GM12878 (cell line): ENCODE data around the gene ZSCAN10. TPM values are rescaled to one million over a fixed set of nuclear protein-coding genes. Genes with fewer than 3 reads are reported as not detected.

ENCODE experiments used
- ATAC-seq: fragments of 200-7000 bp; cut with Tn5 transposase; 3 replicates; pipeline ENCODE4 v1.9.1; 2020; ENCODE audit warnings: mild to moderate bottlenecking, moderate library complexity
- BruUV-seq: library from RNA; stranded (reverse); fragments of 400-500 nt; replicated peaks from 2 replicates; lab custom pipeline; 2021; lab: Mats Ljungman, UMichigan
- CTCF ChIA-PET: fragments of 300-600 bp; sonication (Branson Sonifier 250); formaldehyde crosslinking; extraction: SDS; loops from one replicate; lab custom pipeline; 2021; ENCODE audit warnings: inconsistent platforms; lab: Yijun Ruan, JAX
- POLR2A ChIA-PET: fragments of 350-600 bp; formaldehyde crosslinking; extraction: SDS; loops from one replicate; lab custom pipeline; 2021; ENCODE audit warnings: inconsistent platforms; lab: Charles Lee
- RAD21 ChIA-PET: fragments of 300-600 bp; sonication (Branson Sonifier 250); formaldehyde crosslinking; loops from one replicate; lab custom pipeline; 2023; ENCODE audit warnings: antibody characterized with exemption; ENCODE audit not compliant: unreplicated experiment; lab: Charles Lee
- SMC1A ChIA-PET: fragments of 300-600 bp; sonication (Branson Sonifier 250); formaldehyde crosslinking; loops from one replicate; lab custom pipeline; 2023; ENCODE audit not compliant: unreplicated experiment, uncharacterized antibody; lab: Charles Lee
- DNase-seq: peaks from one replicate; pipeline ENCODE4 v3.0.0-alpha.2; 2011; ENCODE audit warnings: low read depth, low spot score
- FAIRE-seq: peaks from 3 replicates; lab custom pipeline; 2011; peaks lifted over from hg19 to GRCh38; lab: Jason Lieb, UNC
- H2AFZ ChIP-seq: 2 replicates; pipeline ENCODE4 v1.6.0; 2011; ENCODE audit warnings: low read depth, low read length, control low read depth; ENCODE audit not compliant: control insufficient read depth
- H3K27ac ChIP-seq: 2 replicates; pipeline ENCODE4 v1.5.1; 2011; ENCODE audit warnings: control low read depth; ENCODE audit not compliant: control insufficient read depth, insufficient read depth
- H3K27me3 ChIP-seq, 2 experiments: replicated peaks in 1 of 2; 2 replicates each; pipeline versions ENCODE4 v1.6.0 to v1.6.1; 2011; ENCODE audit warnings: low read length in 1 of 2; ENCODE audit not compliant: control insufficient read depth in 2 of 2, insufficient read depth in 2 of 2
- H3K36me3 ChIP-seq, 2 experiments: 2 replicates each; pipeline ENCODE4 v1.5.1; 2011; ENCODE audit warnings: low read length in 1 of 2; ENCODE audit not compliant: control insufficient read depth in 2 of 2, insufficient read depth in 2 of 2
- H3K4me1 ChIP-seq: 2 replicates; pipeline ENCODE4 v1.6.1; 2011; ENCODE audit warnings: mild to moderate bottlenecking, low read length, moderate library complexity, mixed read lengths; ENCODE audit not compliant: control insufficient read depth, insufficient read depth
- H3K4me2 ChIP-seq: 2 replicates; pipeline ENCODE4 v1.6.0; 2011; ENCODE audit warnings: control low read depth; ENCODE audit not compliant: control insufficient read depth, insufficient read depth
- H3K4me3 ChIP-seq: fragments of 200-600 bp; sonication (generic); 2 replicates; pipeline ENCODE4 v1.5.1; 2016
- H3K79me2 ChIP-seq: 2 replicates; pipeline ENCODE4 v1.6.0; 2011; ENCODE audit warnings: low read length; ENCODE audit not compliant: control insufficient read depth, insufficient read depth
- H3K9ac ChIP-seq: 2 replicates; pipeline ENCODE4 v1.8.0; 2011; ENCODE audit warnings: low read length, control low read depth, mixed read lengths; ENCODE audit not compliant: control insufficient read depth, insufficient read depth
- H3K9me3 ChIP-seq: replicated peaks from 3 replicates; pipeline ENCODE4 v1.5.1; 2011; ENCODE audit warnings: mild to moderate bottlenecking, low read length; ENCODE audit not compliant: control insufficient read depth, insufficient read depth
- H4K20me1 ChIP-seq: 2 replicates; pipeline ENCODE4 v1.6.0; 2011; ENCODE audit not compliant: control insufficient read depth, insufficient read depth
- CEBPB ChIP-seq, 2 experiments: fragments of 150-350 bp in 1 of 2; IDR thresholded peaks; 2 replicates each; pipeline ENCODE4 v1.6.1; 2012 to 2014; ENCODE audit warnings: low read depth in 2 of 2, low read length in 2 of 2, borderline replicate concordance in 1 of 2, inconsistent platforms in 1 of 2
- CREM ChIP-seq: IDR thresholded peaks from 2 replicates; pipeline ENCODE4 v1.6.1; 2014; ENCODE audit warnings: antibody characterized with exemption, low read depth
- ETV6 ChIP-seq, 2 experiments: fragments of 450-650 bp in 1 of 2; IDR thresholded peaks in 1 of 2; conservative IDR thresholded peaks in 1 of 2; 2 replicates each; pipeline ENCODE4 v1.6.1; 2014; ENCODE audit warnings: antibody characterized with exemption in 1 of 2, borderline replicate concordance in 1 of 2, low read depth in 1 of 2, mild to moderate bottlenecking in 1 of 2, moderate library complexity in 1 of 2
- FOS ChIP-seq: IDR thresholded peaks from 3 replicates; pipeline ENCODE4 v1.6.1; 2011; ENCODE audit warnings: borderline replicate concordance; ENCODE audit not compliant: insufficient read length; ENCODE audit errors: extremely low read depth
- GABPA ChIP-seq: IDR thresholded peaks from 2 replicates; pipeline ENCODE4 v1.6.1; 2014; ENCODE audit warnings: antibody characterized with exemption, low read depth, mild to moderate bottlenecking, inconsistent platforms
- HDGF ChIP-seq: fragments of 450-650 bp; IDR thresholded peaks from 2 replicates; pipeline ENCODE4 v1.6.1; 2016; ENCODE audit warnings: antibody characterized with exemption
- MTA2 ChIP-seq: fragments of 450-650 bp; IDR thresholded peaks from 2 replicates; pipeline ENCODE4 v1.6.1; 2016; ENCODE audit warnings: low read depth, mild to moderate bottlenecking, moderate library complexity
- RAD51 ChIP-seq: fragments of 450-650 bp; IDR thresholded peaks from 2 replicates; pipeline ENCODE4 v1.6.1; 2016; ENCODE audit warnings: moderate library complexity, mild to moderate bottlenecking, inconsistent platforms
- ZNF24 ChIP-seq: fragments of 450-650 bp; IDR thresholded peaks from 2 replicates; pipeline ENCODE4 v1.6.1; 2017; ENCODE audit warnings: antibody characterized with exemption, mild to moderate bottlenecking
- WGBS: methylation state at CpG from one replicate; pipeline ENCODE4 v1.1.6; 2016; ENCODE audit warnings: low lambda C conversion rate; ENCODE audit not compliant: insufficient replicate concordance, insufficient coverage; ENCODE audit errors: missing lambda C conversion rate; 5-methylcytosine and 5-hydroxymethylcytosine counted together
- in situ Hi-C: fragments of 300-500 bp; cut with MboI; formaldehyde crosslinking; loops from 9 replicates; pipeline ENCODE4 v1.14.3; 2018; ENCODE audit warnings: mixed read lengths
- intact Hi-C: fragments of 100-400 bp; cut with micrococcal nuclease; formaldehyde crosslinking; loops from one replicate; pipeline ENCODE4 v1.14.2; 2022; ENCODE audit not compliant: unreplicated experiment
- polyA plus RNA-seq, 11 experiments: library from polyadenylated mRNA; depleted of rRNA in 4 of 11; unstranded in 6 of 11; stranded (reverse) in 5 of 11; fragments of >200 nt; fragmentation: Nextera tagmentation in 4 of 11; fragmentation: Illumina TruSeq in 1 of 11; extraction: Ambion mirVana in 4 of 11; extraction: Trizol in 1 of 11; gene quantifications; 1 replicate in 1 of 11; 2 replicates in 10 of 11; pipeline versions ENCODE4 v1.2.1 to v1.2.3, GENCODE V29; 2011 to 2016; ENCODE audit warnings: inconsistent platforms in 2 of 11, missing spikeins in 2 of 11, low read depth in 1 of 11
- total RNA-seq, 4 experiments: library from RNA; depleted of rRNA in 3 of 4; stranded (reverse); fragments of >200 nt in 3 of 4; fragmentation: Illumina TruSeq in 1 of 4; extraction: Trizol in 1 of 4; gene quantifications; 2 replicates each; pipeline versions ENCODE4 v1.2.1 to v1.2.3, GENCODE V29; 2013 to 2021
- TF ChIP-seq, protein P1 (sequence below): fragments of 450-650 bp; IDR thresholded peaks from 2 replicates; pipeline ENCODE4 v1.6.1; 2017; ENCODE audit warnings: mild to moderate bottlenecking, moderate library complexity
- TF ChIP-seq, protein P2 (sequence below): IDR thresholded peaks from 2 replicates; pipeline ENCODE4 v1.6.1; 2012; ENCODE audit warnings: low read depth, low read length, improper control_type of control experiment
- TF ChIP-seq, protein P3 (sequence below): IDR thresholded peaks from 2 replicates; pipeline ENCODE4 v1.6.1; 2011; ENCODE audit warnings: borderline replicate concordance, low read depth, mild to moderate bottlenecking, moderate library complexity, low read length; ENCODE audit not compliant: insufficient read depth, poor library complexity, severe bottlenecking
- TF ChIP-seq, protein P4 (sequence below): IDR thresholded peaks from 2 replicates; pipeline ENCODE4 v1.6.1; 2012; ENCODE audit warnings: low read depth, low read length, improper control_type of control experiment

Gene ZSCAN10
- total and polyA plus RNA-seq, 10 of the 15 experiments (the other 5 are each of a cell fraction or from before 2014, with no cell fraction given), result 0.06 to 0.33 TPM; not detected in 8

DNA sequence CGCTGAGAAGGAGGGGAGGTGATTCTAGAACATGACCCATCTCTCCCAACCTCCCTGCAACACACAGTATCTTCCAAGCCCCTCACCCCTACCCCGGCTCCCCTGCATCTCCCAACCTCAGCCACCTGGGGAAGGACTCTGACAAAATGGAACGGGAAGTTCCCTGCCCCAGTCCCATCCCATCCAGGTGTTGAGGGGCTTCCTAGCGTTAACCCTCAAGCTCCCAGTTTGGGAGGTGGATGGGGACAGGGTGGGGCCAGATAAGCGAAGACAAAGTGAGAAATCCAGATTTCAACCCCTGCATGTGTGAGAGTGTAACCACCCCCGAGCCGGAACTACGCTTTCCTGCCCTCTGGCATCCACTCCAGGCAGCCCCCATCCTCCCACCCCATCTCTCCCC lies 1.8 kb downstream of the ZSCAN10 start (continued):
- TF ChIP-seq, protein P1, sequence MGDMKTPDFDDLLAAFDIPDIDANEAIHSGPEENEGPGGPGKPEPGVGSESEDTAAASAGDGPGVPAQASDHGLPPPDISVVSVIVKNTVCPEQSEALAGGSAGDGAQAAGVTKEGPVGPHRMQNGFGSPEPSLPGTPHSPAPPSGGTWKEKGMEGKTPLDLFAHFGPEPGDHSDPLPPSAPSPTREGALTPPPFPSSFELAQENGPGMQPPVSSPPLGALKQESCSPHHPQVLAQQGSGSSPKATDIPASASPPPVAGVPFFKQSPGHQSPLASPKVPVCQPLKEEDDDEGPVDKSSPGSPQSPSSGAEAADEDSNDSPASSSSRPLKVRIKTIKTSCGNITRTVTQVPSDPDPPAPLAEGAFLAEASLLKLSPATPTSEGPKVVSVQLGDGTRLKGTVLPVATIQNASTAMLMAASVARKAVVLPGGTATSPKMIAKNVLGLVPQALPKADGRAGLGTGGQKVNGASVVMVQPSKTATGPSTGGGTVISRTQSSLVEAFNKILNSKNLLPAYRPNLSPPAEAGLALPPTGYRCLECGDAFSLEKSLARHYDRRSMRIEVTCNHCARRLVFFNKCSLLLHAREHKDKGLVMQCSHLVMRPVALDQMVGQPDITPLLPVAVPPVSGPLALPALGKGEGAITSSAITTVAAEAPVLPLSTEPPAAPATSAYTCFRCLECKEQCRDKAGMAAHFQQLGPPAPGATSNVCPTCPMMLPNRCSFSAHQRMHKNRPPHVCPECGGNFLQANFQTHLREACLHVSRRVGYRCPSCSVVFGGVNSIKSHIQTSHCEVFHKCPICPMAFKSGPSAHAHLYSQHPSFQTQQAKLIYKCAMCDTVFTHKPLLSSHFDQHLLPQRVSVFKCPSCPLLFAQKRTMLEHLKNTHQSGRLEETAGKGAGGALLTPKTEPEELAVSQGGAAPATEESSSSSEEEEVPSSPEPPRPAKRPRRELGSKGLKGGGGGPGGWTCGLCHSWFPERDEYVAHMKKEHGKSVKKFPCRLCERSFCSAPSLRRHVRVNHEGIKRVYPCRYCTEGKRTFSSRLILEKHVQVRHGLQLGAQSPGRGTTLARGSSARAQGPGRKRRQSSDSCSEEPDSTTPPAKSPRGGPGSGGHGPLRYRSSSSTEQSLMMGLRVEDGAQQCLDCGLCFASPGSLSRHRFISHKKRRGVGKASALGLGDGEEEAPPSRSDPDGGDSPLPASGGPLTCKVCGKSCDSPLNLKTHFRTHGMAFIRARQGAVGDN, result no peak

DNA sequence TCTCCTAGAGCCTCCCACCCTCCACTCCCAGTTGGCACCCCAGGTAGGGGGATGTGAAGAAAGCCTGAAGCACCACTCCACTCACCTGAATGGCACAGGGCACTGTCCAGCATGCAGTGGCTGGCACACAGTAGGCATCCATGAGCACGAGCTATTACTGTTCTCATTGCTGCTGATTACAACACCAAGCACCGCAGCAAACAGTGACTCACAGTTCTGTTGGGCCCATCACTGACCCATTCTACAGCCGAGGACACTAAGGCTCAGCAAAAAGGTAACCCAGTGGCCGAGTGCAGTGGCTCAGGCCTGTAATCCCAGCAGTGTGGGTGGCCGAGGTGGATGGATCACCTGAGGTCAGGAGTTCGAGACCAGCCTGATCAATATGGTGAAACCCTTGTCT lies 2.7 kb downstream of the ZSCAN10 start:
- FAIRE-seq (no peak), ATAC-seq (no peak), DNase-seq (no peak)
- no TSS peak for BruUV-seq
- 43% methylated on average over 6 of the region's 6 CpGs for WGBS
- no peak overlapping the region for H3K9ac ChIP-seq
- no peak overlapping the region for H3K4me2 ChIP-seq
- no peaks in the 10 kb centered on the region for H3K27me3 ChIP-seq
- ChIA-PET CTCF (interaction anchor here (0.5 to 21.2 kb wide), 18 partner anchors 11 to 1340 kb away, joined by 3 to 396 read pairs (median 5); partner anchors contain the start of gene IL32), RAD21 (interaction anchor here (0.5 to 5.3 kb wide), 8 partner anchors 9 to 103 kb away, joined by 3 to 55 read pairs (median 4); partner anchors contain the start of gene ZNF213), POLR2A (interaction anchor here (0.5 to 1.9 kb wide), 5 partner anchors 19 to 76 kb away, joined by 3 to 9 read pairs (median 4); partner anchors contain the start of gene IL32), SMC1A (interaction anchor here (0.8 to 7.4 kb wide), 7 partner anchors 9 to 93 kb away, joined by 3 to 67 read pairs (median 4); partner anchors contain the start of gene IL32)
- no peaks in the 10 kb centered on the region for H4K20me1 ChIP-seq
- intact Hi-C loops, result no loop called here
- H3K9me3 ChIP-seq, result no peaks in the 10 kb centered on the region
- H3K4me1 ChIP-seq, result peaks cover 19% of the 10 kb centered on the region
- no peaks in the 10 kb centered on the region for H3K79me2 ChIP-seq
- in situ Hi-C loops, result loop anchor here (5.0 kb wide), 1 partner anchor 34 kb away; no protein-coding TSS in a partner anchor
- H3K36me3 ChIP-seq, result no peaks in the 10 kb centered on the region
- no peak overlapping the region for H3K4me3 ChIP-seq
- H3K27ac ChIP-seq, result no peak overlapping the region
- no peak overlapping the region for H2AFZ ChIP-seq
- TF ChIP-seq HDGF (no peak), FOS (no peak), CREM (no peak), ETV6 (conservative IDR thresholded peaks at IDR 0.05 in 1 of 2, IDR thresholded peaks at IDR 0.05 in 1 of 2; ENCODE audit: borderline replicate concordance in 1 of 2, low read depth in 1 of 2) (no peak), RAD51 (no peak), MTA2 (no peak), CEBPB (IDR thresholded peaks at IDR 0.05; ENCODE audit: borderline replicate concordance in 1 of 2, low read depth in 2 of 2, low read length in 2 of 2) (no peak), GABPA (no peak), ZNF24 (no peak)
- TF ChIP-seq, protein P2, sequence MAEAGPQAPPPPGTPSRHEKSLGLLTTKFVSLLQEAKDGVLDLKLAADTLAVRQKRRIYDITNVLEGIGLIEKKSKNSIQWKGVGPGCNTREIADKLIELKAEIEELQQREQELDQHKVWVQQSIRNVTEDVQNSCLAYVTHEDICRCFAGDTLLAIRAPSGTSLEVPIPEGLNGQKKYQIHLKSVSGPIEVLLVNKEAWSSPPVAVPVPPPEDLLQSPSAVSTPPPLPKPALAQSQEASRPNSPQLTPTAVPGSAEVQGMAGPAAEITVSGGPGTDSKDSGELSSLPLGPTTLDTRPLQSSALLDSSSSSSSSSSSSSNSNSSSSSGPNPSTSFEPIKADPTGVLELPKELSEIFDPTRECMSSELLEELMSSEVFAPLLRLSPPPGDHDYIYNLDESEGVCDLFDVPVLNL, result no peak
- TF ChIP-seq, protein P3, sequence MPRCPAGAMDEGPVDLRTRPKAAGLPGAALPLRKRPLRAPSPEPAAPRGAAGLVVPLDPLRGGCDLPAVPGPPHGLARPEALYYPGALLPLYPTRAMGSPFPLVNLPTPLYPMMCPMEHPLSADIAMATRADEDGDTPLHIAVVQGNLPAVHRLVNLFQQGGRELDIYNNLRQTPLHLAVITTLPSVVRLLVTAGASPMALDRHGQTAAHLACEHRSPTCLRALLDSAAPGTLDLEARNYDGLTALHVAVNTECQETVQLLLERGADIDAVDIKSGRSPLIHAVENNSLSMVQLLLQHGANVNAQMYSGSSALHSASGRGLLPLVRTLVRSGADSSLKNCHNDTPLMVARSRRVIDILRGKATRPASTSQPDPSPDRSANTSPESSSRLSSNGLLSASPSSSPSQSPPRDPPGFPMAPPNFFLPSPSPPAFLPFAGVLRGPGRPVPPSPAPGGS, result no peak
- TF ChIP-seq, protein P4, sequence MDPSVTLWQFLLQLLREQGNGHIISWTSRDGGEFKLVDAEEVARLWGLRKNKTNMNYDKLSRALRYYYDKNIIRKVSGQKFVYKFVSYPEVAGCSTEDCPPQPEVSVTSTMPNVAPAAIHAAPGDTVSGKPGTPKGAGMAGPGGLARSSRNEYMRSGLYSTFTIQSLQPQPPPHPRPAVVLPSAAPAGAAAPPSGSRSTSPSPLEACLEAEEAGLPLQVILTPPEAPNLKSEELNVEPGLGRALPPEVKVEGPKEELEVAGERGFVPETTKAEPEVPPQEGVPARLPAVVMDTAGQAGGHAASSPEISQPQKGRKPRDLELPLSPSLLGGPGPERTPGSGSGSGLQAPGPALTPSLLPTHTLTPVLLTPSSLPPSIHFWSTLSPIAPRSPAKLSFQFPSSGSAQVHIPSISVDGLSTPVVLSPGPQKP, result no peak
